Fibroblast of villous mesenchyme (primary cell): ENCODE measurements around the gene CLRN3. TPM values are rescaled to one million over a fixed set of nuclear protein-coding genes. Genes with fewer than 3 reads are reported as not detected.

ENCODE experiments used
- DNase-seq: peaks from one replicate; pipeline ENCODE4 v3.0.0-alpha.2; 2010; ENCODE audit warnings: low read depth
- H3K4me3 ChIP-seq: 2 replicates; pipeline ENCODE4 v1.5.1; 2011; ENCODE audit warnings: low read depth, mild to moderate bottlenecking, low read length
- CTCF ChIP-seq: IDR thresholded peaks from 2 replicates; pipeline ENCODE4 v1.5.1; 2012; ENCODE audit warnings: low read depth, mild to moderate bottlenecking, low read length; ENCODE audit not compliant: insufficient read depth
- total RNA-seq: library from RNA; depleted of rRNA; stranded (reverse); fragments of >200 nt; gene quantifications from 2 replicates; pipeline ENCODE4 v1.2.3, GENCODE V29; 2012

CLRN3 gene
- total RNA-seq, 1 donor = not detected

GRCh38 chr10:127923646-127924045 lies 30.9 kb upstream of the CLRN3 start:
- DNase-seq = no peak
- H3K4me3 ChIP-seq = no peak overlapping the region
- no peak for TF ChIP-seq CTCF

- peak; percentile 95 for DNase-seq
- no peak for TF ChIP-seq CTCF
- no peak overlapping the region for H3K4me3 ChIP-seq
Observed at GRCh38 chr10:127922675-127923366, 30.1 kb upstream of the CLRN3 start.

GRCh38 chr10:127922206-127922605 lies 29.5 kb upstream of the CLRN3 start:
- no peak for TF ChIP-seq CTCF
- no peak for DNase-seq
- H3K4me3 ChIP-seq = no peak overlapping the region

GRCh38 chr10:127921753-127922145 lies 29.0 kb upstream of the CLRN3 start:
- no peak for TF ChIP-seq CTCF
- H3K4me3 ChIP-seq = no peak overlapping the region
- no peak for DNase-seq

- DNase-seq = no peak
- TF ChIP-seq CTCF = no peak
Observed at GRCh38 chr10:127921075-127921752, 28.5 kb upstream of the CLRN3 start.

GRCh38 chr10:127920306-127921074 lies 27.7 kb upstream of the CLRN3 start:
- H3K4me3 ChIP-seq = no peak overlapping the region
- no peak for TF ChIP-seq CTCF
- DNase-seq = no peak

More at GRCh38 chr10:127921075-127921752, 28.5 kb upstream of the CLRN3 start:
- no peak overlapping the region for H3K4me3 ChIP-seq
